GM23248 (cell line): ENCODE data around the gene GLIPR1L2.
"Not testable (repeated sequence)": the region's sequence is repeated elsewhere in the genome, so short reads cannot be mapped to it uniquely, and the experiment has no call there.

Experiments
- EZH2 ChIP-seq: fragments of 200-600 bp; sonication (generic); IDR thresholded peaks from 2 replicates; pipeline ENCODE4 v1.6.1; 2018; ENCODE audit warnings: antibody characterized with exemption, mild to moderate bottlenecking; ENCODE audit not compliant: insufficient read depth, poor library complexity, severe bottlenecking
- EZH2phosphoT487 ChIP-seq: fragments of 200-600 bp; sonication (generic); IDR thresholded peaks from 2 replicates; pipeline ENCODE4 v1.6.1; 2018; ENCODE audit warnings: antibody characterized with exemption, moderate library complexity, mild to moderate bottlenecking, low read depth; ENCODE audit not compliant: insufficient read depth

DNA sequence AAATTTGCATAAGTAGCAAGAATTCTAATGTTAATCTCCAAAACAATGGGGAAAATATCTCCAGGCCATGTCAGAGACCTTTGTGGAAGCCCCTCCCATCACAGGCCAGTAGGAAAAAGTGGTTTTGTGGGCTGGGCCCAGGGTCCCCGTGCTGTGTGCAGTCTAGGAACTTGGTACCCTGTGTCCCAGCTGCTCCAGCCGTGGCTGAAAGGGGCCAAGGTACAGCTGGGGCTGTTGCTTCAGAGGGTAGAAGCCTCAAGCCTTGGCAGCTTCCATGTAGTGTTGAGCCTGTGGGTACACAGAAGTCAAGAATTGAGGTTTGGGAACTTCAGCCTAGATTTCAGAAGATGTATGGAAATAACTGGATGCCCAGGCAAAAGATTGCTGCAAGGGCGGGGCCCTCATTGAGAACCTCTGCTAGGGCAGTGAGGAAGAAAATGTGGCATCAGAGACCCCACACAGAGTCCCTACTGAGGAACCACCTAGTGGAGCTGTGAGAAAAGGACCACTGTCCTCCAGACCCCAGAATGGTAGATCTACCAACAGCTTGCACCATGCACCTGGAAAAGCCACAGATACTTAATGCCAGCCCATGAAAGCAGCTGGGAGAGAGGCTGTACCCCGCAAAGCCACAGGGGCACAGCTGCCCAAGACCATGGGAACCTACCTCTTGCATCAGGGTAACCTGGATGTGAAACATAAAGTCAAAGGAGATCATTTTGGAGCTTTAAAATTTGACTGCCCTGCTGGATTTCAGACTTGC, 51.0 kb downstream of the GLIPR1L2 start:
- not testable (repeated sequence) for TF ChIP-seq EZH2phosphoT487, EZH2
